ENCODE data around the gene GAS6.
"Not testable (repeated sequence)": the region's sequence is repeated elsewhere in the genome, so short reads cannot be mapped to it uniquely, and the experiment has no call there.

GAS6 gene

DNA sequence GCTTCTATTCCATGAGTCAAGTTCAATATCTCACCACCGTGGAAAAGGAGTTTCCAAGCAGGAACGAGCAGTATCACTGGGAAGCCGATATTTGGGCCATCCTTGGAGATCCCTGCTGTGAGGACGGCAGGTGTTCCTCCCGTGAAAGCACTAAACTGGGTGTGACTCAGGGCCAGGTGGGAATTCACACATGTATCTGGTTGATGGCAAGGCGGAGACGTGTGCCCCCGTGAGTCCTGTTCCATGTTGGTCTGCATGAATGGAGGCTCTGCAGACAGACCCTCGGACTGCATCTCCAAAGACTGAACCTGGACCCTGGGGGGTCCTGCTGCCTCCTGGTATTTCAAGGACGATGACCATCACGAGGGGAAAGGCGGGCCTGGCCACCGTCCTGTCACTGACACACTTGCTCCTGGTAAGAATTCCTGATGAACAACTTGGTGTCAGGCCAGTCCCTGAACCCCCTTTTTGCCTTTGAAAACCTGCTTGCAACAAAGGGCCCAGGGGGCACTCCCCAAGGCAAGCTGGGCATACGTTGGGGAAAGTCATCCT is 22.8 kb upstream of the GAS6 start:
- DNase-seq, result no peak

DNA sequence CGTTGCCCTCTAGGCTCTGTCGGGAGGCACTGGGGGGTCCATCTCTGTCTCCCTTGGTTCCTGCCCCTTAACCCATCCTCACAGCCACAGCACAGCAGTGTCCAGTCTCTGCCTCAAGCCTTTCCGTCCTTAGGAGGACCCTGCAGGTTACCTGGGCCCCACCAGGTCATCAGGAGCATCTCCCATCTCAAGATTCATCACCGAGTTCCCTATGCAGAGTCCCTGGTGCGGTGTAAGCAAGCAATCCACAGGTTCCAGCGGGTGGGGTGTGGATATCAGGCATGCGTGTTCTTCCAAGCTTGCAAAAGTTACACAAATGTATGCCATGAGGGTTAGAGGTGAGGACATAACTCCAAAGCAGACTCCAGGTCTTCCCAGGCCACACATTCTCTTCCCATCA is 20.9 kb upstream of the GAS6 start:
- DNase-seq, result no peak

DNA sequence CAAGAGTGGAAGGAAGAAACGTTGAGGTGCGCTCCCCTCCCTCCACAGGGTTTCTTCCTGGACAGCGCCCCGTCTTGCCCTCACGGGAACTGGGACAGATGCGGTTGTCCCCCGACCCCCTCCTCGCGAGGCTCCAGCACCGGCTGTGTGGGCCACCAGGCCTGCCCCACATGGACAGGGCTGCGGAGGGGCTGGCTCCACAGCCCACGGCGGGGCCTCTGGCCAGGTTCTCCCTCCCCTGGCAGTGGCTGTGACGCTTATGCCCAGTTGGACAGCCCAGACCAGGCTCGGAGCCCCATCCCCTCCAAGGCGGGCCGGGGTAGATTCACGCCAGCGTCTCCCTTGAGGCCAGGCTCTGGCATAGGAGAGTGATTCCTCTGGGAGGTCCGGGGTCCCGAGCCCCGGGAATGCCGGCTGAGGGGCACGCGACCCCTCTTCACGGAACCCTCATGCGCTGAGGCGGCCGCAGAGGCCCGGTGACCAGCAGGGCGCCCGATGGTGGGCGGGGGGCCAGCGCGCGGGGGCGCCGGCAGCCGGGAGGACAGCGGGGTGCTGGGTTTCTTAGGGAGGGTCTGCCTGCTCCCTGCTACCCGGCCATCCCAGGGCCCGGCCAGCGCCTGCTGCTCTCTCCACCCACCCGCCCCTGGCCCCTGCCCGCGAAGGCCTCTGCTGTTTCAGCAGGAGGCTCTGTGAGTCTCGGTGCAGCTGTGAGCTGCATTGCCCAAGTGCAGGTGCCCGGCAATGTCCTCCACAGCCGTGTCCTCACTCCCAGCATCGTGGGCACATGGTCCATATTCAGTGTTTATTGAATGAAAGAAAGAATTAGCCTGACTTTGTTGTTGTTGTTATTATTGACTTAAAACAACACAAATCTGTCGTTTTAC is 20.3 kb upstream of the GAS6 start:
- DNase-seq, result no peak

DNA sequence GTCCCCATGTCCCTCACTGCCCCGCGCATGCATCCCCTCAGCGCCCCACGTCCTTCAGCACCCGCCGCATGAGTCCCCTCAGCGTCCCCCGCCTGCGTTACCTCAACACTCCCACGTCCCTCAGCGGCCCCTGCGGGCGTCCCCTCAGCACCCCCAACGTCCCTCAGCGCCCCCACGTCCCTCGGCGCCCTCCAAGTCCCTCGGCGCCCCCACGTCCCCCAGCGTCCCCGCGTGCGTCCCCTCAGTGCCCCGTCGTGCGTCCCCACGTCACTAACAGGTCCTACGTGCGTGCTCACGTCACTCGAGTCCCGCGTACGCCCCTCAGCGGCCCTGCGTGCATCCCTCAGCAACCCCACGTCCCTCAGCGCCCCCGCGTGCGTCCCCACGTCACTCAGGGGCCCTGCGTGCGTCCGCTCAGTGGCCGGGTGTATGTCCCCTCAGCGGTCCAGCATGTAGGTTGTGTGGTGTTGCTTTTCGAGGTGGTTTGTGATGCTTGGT is 19.5 kb upstream of the GAS6 start:
- DNase-seq, result no peak

DNA sequence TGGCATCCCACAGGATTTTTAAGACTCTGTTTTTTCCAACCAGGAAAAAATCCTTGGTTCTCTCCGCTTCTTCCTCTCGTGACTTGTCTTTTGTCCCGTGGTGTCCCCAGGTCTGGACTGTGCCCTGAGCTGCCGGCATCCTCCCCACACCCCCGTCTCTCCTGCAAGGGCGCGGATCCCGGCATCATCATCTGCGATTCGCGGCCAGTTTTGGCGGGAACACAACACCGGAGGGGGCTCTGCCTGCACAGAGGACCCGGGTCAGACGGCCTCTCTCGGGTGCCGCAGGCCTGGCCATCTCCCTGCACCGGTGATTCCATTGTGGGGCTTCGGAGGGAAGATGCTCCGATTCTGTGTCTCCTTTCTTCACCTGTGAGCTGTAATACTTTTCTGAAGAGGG is 18.8 kb upstream of the GAS6 start:
- no peak for DNase-seq

DNA sequence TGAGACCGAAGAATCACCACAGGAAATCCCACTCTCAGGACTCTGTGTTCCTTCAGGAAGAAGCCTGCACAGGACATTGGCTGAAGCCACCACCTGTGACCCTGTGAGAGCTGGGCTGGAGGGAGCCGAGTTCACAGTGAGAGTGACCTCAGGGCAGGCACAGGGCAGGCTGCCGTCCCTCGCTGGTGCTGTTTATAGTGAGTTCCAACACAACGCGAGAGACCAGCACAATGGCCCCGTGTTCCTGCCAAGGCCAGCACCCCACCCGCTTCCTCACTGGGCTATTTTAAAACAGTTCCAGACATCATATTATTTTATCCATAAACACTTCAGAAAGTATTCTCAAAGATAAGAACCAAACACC is 18.4 kb upstream of the GAS6 start:
- DNase-seq, result no peak

DNA sequence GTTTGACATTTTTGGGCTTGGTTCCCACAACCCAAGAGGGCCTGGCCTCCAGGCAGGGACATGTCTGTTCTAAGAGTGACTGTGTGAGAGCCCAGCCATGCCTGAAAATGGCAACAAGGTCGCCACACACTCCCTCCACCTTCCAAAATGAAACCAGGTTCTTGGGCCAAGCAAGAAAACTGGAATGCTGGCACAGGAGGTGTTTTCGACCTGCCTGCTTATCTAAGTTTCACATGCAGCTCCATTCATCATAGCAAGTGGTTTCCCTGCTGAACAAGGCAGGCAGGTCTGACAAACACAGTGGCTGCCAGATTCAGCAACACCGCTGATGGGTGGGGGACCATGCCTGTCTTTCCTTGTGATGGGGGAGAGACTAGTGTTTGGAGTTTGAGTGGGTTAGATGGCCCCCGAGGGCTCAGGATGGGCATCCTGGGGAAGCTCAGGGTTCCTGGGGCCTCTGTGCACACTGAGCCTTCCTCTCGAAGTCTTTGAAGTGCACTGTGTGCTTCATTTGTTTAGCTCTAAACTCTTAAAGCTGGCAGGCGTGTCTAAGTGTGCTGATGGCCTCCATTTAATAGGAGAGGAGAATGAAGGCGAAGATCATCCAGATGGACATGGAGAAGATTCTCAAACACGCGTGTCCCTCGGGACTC is 17.9 kb upstream of the GAS6 start:
- DNase-seq, result no peak

DNA sequence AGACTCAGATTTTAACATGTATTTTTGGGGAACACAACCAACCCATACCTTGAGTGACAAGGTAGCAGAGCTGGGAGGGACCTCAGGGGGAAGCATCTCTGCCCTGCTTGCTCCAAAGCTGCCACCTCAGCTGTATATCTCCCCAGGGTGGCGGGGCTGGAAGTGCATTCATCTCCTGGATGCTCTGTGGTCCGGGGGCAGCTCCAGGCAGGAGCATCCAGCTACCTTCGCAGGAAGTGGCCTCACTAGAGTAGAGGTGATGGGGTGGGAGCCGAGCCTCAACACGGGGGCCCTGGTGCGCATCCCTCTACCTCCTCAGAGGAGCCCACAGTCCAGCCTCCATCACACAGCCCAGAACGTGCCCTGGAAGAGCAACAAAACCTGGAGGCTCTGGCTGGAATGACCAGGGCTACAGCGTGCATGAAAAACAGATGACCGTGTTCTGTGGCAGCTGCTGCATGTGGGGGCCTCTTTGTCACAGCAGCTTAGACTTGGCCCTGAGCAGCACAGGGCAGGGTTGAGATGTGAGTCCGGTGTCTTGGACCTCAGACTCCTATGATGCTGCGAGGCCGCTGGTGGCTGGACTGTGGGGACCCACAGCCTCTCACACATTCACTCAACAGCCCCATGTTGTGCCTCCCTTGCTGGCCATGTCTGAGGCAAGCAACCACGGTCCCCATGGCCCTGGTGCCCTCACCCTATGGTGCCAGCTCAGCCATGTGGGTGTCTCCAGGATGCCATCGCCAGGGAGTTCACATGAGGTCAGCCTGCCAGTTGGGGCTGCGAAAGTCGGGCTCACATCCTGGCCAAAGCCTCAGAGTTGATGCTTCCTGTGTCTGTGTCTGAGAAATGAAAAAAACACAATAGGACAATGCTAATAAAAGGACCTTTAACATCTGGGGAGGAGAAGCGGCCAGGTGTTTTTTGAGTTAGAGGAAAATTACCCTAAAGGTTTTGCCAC is 17.1 kb upstream of the GAS6 start:
- DNase-seq, result no peak

DNA sequence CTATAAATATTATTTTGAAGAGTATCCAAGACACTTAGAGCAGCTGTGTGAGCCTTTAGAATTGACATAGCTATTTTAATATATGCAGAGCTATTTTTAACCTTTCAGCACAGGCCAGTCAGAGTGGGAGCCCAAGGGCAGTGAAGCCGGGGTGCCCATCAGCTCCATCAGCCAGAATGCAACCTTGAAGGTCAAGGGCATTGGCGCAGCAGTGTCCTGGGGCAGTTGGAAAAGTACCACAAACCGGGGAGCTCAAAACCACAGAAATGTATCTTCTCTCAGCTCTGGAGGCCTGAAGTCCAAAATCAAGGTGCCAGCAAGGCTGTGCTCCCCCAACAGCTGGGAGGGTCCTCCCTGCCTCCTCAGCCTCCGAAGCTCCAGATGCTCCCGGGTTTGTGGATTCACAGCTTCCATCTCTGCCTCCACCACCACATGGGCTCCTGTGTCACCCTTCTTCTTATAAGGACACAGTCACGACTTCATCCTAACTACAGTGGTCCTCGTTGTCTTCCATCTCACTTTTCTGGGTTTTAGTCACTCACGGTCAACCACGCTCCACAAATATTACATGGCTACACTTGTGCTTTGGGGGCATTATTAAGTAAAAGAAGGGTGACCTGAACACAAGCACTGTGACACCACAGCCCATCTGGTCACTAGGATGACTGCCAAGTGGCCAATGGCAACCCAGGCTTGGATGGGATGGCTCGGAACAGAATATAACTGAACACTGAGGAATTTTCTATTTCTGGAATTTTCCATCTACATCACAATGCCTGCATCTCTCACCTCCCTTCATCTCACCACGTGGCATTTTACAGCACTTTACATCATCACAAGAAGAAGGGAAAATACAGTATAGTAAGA is 15.9 kb upstream of the GAS6 start:
- no peak for DNase-seq

DNA sequence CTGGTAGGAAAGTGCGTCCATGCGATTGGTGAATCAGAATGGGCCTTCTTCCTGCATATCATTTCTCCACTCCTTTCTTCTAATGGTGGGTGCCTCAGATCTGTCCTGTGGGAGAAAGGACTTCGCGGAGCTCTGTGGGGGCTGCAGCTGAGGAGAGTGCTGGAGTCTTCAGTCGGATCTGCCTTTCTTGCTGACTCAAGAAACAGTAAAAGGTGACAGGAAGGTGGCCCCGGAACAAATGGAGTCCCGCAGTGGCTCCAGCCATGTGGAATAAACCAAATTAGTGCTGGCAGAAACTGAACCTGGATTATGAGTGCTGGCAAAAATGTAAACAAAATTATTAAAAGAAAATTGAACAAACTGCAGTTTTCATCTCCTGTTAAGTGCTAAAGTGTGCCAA is 15.1 kb upstream of the GAS6 start:
- no peak for DNase-seq

DNA sequence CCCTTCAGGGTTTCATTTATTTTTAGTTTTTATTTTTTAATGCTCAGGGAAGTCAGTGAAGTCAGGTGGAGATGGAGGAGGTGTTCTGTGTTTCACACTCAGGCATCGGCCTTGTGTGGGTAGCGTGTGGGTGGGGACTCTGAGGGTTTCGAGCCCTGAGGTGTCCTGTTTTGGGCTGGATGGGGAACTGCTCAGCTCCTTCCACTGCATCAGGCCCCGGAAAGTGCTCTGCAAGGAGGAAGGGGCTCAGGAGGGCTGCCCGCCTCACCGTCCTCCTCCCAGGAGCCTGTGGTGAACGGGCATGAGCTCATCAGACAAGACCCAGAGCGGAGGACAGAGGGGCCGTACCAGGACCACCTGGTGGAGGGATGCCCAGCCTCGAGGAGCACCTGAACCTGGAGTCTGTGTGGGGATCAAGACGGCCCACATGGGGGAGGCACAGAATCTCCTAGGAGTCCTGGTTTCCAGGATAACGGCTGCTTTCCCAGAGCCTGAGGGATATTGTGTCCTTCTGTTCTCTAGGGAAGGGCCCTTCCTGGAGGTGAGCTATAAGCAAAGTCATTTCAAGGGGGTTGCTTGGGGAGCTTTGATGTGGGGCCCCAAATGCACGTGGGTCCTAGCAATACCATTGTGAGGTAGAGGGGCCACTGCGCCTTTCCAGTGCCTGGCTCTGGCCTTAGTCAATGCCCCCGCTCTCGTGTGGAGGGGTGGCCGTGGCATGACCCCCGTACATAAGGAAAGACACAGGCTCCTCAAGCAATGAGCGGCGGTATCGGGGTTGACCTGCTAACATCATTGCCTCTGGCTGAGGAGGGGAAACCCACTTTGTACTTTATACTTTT is 13.5 kb upstream of the GAS6 start:
- DNase-seq, result no peak

DNA sequence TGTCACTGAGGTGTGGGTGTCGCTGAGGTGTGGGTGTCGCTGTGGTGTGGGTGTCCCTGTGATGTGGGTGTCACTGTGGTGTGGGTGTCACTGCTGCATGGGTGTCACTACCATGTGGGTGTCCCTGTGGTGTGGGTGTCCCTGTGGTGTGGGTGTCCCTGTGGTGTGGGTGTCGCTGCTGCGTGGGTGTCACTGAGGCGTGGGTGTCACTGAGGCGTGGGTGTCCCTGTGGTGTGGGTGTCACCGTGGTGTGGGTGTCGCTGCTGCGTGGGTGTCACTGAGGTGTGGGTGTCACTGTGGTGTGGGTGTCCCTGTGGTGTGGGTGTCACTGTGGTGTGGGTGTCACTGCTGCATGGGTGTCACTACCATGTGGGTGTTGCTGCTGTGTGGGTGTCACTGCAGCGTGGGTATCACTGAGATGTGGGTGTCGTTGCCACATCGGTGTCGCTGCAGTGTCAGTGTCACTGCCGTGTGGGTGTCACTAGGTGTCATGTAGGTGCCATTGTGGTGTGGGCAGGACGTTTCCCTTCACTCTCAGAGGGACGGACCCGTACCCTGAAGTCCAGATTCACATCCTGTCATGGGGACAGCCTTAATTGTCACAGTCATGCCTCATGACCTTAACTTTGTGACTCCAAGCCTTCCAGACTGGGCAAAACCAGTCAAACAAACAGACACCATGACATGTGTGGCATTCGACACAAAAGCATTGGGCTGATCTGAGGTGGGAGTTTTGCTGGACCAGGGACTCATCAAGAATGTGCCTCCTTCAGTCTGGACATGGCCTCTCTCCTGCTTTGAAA is 12.7 kb upstream of the GAS6 start:
- no peak for DNase-seq

DNA sequence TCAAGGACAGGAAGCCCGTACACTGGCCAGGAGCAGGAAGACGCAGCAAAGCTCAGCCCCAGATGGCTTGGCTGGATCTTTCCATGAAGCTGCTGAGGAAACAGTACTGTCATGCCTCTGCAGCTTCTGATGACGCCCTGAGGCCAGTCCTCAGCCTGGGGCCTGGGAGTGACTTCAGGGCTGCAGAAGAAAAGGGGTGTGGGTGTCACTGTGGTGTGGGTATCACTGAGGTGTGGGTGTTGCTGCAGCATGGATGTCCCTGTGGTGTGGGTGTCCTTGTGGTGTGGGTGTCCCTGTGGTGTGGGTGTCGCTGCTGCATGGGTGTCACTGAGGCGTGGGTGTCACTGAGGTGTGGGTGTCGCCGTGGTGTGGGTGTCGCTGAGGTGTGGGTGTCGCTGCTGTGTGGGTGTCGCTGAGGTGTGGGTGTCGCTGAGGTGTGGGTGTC is 12.0 kb upstream of the GAS6 start:
- no peak for DNase-seq

DNA sequence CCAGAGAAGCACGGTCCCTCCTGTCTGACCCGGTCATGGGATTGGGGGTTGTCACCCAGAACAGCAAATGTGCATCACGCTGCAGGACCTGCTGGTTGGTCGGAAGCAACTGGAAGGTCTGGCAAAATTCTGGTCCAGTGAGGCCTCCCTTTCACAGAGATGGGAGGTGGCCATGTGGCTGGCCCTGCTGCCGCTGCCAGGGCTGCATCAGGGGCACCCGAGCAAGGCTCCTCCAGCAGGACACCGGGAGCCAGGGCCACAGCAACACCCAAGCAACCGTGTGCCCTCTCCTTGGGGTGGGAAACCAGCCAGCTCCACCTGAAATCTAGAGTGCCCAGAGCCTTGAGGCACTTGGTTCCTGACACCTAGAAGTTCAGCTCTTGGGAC is 11.5 kb upstream of the GAS6 start:
- DNase-seq, result no peak

DNA sequence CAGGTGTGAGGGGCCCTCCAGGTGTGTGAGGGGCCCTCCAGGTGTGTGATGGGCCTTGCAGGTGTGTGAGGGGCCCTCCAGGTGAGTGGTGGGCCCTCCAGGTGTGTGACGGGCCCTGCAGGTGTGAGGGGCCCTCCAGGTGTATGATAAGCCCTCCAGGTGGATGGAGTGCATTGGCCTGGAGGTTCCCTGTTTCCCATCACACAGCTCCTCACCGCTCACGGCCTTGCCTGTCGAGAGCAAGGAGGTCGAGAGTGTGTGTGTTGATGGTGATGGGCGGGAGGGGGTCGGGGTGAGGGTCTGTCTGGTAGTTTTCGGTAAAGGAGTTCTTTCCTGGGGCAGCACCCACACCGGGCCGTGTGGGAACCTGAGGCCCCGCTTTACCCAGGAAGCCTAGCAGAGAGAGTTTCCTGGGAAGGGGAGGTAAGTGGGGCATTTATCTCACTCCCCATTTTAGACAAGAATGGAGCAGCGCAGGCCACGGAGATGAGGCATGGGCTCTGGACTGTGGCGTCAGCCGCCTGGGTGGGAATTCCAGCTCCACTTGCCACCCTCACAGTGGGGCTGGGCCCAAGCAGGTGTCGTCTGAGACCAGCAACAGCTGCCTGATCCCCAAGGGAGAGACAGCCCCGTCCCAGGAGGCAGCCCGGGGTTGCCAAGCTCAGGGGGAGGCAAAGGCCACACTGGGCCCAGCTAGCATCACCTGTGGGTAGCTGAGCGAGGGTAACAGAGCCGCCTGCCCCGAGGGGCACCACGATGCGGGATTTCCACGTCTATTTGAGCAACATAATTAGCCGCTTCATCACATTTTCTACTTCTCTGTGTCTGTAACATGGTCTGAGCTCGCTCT is 10.9 kb upstream of the GAS6 start:
- DNase-seq, result no peak

DNA sequence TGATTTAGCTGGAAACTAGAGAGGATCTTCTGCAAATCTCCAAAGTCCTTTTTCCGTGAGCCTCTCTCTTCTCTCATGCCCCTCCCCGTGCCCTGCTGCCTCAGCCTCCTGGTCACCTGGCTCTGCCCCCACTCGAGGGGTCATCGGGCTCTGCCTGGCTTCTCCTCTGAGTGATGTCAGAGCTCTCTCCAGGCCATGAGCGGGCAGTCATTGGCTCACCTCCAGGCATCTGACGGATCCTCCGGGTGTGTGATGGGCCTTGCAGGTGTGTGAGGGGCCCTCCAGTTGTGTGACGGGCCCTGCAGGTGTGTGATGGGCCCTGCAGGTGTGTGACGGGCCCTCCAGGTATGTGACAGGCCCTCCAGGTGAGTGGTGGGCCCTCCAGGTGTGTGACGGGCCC is 10.3 kb upstream of the GAS6 start:
- DNase-seq, result no peak

DNA sequence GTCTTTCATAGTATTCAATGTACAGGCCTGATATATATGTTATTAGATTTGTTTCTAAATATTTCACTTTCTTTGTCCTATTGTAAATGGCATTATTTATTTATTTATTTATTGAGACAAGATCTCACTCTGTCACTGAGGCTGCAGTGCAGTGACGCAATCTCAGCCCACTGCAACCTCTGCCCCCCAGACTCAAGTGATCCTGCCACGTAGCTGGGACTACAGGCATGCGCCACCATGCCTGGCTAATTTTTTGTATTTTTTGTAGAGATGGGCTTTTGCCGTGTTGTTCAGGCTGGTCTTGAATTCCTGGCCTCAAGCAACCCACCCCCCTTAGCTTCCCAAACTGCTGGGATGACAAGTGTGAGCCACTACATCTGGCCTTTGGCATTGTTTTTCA is 5.4 kb upstream of the GAS6 start:
- DNase-seq, result no peak

DNA sequence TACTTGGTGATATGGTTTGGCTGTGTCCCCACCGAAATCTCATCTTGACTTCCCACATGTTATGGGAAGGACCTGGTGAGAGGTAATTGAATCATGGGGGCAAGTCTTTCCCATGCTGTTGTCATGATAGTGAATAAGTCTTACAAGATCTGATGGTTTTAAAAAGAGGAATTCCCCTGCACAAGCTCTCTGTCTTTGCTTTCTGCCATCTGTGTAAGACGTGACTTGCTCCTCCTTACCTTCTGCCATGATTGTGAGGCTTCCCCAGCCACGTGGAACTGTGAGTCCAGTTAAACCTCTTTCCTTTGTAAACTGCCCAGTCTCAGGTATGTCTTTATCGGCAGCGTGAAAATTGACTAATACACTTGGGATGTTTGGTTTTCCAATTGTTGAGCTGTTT is 4.0 kb upstream of the GAS6 start:
- DNase-seq, result not testable (repeated sequence)

DNA sequence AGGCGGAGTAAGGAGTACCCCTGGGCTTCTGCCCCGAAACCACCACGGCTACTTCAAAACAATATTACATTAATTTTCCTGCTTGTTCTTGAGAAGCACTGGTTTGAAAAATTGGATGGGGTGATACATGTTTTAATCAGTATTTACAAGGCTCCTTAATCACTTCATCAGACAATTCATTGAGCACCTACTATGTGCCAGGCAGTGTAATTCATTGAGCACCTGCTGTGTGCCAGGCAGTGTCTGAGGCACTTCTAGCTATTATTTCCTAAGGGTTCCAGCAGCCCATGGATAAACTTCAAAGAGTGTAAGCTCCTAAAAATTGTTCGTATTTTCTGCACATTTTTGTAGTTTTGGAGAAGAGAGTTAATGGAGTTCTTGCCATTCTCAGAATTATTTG is 1.6 kb upstream of the GAS6 start:
- no peak for DNase-seq

Measured in activated CD4-positive, CD25-positive, alpha-beta regulatory T cell treated with anti-CD3 and anti-CD28 coated beads, Interleukin-2, amount 50 U/mL, for 72 hours (primary cell).